GM19240 (cell line): ENCODE results near the gene LTN1.
"Not testable (repeated sequence)": the region's sequence is repeated elsewhere in the genome, so short reads cannot be mapped to it uniquely, and the experiment has no call there.

ENCODE experiments used
- DNase-seq: peaks from one replicate; pipeline ENCODE4 v3.0.0; 2011; ENCODE audit warnings: low spot score; ENCODE audit not compliant: insufficient read length

The LTN1 gene

DNA sequence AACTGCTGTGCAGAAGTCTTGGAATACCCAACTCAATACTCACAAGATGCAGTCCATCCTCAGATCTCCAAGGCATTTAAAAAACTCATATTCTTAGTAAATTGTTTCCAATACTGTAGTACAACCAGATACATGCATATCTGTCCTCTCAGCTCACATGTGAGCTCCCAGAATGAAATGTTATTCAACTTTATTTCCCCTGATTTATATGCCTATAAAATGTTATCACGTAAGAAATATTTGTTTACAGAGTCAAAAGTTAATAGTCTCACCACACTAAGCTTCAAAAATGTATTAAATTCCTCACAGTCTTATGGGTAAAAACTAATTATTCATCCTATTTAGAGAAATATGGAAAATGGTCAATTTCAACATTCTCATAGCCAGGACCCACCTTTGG, 56.6 kb downstream of the LTN1 start:
- no peak for DNase-seq

- no peak for DNase-seq
Measured at GRCh38 chr21:28932717-28933116, 60.0 kb downstream of the LTN1 start.

- DNase-seq: not testable (repeated sequence)
Measured at GRCh38 chr21:28931708-28932372, 60.8 kb downstream of the LTN1 start.

GRCh38 chr21:28928578-28929420, 63.9 kb downstream of the LTN1 start:
- DNase-seq: no peak

DNA sequence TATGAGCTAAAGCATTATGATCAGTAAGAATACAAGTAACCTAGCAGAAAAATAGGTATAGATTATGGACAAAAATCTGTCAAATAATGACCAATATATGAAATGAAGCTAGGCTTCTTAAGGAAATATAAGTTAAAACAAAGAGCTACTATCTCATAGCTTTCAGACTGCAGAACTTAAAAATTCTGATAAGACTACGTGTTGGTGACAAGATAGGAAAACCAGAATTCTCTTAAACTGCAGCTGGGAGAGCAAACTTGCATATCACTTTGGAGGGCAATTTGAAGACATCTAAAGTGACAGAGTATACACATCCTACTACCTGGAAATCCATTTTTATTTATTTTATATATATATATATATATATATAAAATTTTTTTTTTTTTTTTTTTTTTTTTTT, 65.5 kb downstream of the LTN1 start:
- DNase-seq: no peak

DNA sequence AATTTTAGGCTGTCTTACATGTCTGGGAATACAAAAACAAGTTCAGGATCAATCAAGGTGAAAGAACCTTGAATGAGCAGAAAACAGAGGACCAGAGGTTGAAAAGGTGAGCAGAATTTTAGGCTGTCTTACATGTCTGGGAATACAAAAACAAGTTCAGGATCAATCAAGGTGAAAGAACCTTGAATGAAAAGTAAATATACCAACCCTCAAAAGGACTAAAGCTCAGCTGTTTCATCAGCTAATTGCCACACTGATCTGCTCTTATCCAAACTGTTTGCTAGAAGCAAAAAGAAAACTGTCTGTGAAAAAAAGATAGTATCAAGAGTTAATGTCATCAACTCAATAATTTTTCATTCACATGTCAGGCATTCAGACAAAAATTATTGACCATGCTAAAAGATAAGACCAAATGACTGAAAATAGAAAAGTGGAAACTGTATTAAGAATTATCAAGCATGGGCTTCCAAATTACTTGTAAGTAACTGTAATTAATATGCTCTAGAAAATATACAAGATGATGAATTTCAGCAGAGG, 69.2 kb downstream of the LTN1 start:
- no peak for DNase-seq

- no peak for DNase-seq
Measured at GRCh38 chr21:28922368-28922767, 70.3 kb downstream of the LTN1 start.

DNA sequence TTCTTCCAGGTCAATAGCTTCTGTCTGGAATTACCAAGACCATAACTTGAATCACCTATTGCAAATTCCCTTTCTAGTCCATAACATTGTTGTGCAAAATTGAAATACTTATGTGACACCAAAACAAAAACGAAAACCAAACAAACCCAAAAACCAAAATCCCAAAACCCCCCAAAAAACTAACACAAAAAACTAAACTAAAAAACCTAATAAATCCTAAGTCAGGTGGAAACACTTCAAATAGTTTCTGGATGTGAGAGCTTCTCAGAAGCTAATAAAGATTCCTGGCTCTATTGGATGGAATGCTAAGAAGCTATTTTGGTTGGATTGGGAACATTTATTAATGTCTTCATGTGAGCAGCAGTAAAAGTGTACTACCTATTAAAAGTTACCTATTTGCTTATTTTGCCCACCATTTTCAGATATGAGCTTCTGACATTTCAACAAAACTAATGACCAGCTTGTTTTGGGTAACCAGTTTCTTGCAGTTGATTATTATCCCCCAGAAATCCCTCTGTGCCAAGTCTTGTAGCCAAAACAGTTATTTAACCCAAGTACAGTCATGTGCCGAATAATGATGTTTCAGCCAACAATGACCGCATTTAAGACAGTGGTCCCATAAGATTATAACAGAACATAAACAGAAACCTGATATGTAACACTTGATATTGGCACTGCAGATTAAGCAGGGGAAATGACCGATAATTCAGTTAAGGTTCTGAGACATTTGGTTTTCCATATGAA, 76.4 kb downstream of the LTN1 start:
- DNase-seq: no peak

- no peak for DNase-seq
Measured at GRCh38 chr21:28913071-28913470, 79.6 kb downstream of the LTN1 start.

DNA sequence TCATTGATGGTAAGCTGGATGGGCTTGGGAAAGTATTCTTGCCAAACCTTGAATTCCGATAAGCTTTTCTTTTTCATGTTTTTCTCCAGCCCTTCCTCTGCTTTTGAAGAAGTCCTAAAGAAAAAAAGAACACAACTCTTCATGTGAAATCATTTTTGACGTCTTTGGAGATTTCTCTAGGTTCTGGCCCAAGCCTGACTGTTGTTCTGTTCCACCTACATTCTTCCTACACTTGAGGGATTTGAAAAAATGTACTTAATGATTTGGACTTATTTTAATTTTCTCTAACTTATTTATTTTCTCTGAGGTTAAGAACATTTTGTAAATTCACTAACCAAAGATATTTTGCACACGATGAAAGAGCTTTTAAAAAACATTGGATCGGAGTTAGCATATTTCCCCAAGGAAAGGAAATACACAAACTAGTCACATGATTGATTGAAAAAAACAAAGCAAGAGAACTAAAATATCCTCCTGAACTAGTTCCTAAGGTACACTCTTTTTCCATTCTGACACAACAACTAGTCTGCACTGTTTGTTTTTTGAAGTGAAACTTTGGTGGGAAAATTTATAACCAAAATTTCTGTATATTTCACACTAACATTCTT, 82.3 kb downstream of the LTN1 start:
- DNase-seq: no peak

GRCh38 chr21:28908351-28908750, 84.3 kb downstream of the LTN1 start:
- DNase-seq: no peak

DNA sequence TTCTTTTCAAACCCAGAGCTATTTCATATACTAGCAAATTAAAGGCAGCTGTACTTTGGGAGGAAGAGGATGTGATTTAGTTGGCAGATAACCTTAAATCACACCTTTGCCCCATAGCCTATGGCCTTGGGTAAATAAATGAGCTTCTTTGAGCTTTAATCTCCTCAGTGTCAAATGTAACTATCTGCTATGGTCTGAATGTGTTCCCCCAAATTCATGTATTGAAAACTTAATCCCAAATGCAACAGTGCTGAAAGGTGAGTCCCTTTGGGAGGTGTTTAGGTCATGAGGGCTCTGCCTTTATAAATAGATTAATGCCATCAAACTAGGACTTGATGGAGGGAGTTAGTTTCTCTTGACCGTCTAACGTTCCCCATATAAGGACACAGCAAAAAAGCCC, 85.8 kb downstream of the LTN1 start:
- no peak for DNase-seq

DNA sequence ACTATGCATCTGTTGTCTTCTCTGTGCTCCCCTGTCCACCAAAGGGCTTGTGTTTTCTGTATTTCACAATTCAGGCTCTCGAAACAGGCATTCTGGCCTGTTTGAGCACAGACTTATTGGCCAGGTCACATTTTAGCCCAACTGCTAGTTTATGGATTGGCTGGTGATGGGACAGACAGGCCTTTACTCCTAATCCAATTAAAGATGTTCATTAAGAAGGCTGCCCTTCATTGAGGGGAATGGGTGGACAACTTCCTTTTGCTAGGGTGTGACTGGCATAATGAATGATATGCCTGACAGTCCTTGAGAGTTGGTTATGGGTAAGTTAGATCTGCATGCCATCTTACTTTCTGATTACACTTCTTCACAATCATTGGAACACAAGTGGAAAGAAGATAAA, 86.4 kb downstream of the LTN1 start:
- no peak for DNase-seq

DNA sequence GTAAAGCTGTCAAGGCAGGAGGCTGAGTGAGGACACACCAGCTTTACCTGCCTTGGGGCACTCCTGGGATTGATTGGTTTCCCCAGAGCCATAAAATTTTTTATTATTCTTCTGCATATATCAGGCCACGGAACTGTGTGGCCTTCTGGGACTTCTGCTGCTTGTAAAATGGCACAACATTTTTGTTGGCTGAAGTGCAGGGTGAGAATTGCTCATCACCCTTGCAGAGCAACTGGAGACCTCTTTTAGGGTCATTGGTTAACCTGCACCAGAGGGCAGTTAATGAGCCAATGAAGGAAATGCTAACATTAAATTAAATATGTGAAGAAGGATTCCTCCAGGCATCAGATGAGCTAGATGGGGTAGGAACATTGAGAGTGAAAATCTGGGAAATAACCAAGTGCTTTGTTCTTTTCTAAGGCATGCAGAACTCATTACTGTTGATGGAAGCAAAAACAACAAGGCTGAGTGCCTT, 87.7 kb downstream of the LTN1 start:
- DNase-seq: no peak

DNA sequence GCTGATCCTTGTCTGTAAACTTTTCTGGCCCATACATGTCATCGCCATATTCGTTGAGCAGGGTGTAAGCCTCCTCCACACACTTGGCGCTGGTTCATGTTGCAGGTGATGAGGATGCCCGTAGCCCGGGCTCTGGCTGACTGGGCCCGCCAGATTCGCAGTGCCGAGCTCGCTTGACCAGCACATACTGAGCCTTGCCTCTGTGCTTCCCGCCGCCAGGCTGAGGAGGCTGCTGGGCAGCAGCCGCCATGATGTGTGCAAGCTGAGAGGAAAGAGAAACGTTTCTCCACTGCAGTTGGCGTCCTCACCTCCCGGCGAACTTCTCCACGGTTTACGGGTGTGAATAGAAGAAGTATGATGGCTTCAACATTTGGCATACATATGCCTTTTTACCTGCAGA, 89.2 kb downstream of the LTN1 start:
- DNase-seq: no peak

DNA sequence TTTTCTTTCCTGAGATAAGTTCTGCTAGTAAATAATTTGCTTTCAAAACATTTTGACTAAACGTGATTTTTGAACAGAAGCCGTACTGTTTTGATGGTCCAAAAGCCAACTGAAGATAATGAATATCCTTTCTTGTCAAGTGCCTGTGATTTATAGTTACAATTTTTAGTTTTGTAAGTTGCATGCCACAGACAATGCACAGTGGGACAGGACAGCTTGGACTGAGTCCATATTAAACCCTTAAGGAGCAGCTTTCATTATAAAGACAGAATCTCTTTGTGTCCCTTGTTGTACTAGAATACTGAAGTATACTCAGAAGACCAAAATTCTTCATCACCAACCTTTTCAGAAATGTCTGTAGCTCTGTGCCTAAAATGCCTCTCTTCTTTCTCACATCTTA, 92.2 kb downstream of the LTN1 start:
- no peak for DNase-seq

- DNase-seq: no peak
Measured at GRCh38 chr21:28899744-28900143, 92.9 kb downstream of the LTN1 start.

GRCh38 chr21:28899220-28899619, 93.5 kb downstream of the LTN1 start:
- no peak for DNase-seq

DNA sequence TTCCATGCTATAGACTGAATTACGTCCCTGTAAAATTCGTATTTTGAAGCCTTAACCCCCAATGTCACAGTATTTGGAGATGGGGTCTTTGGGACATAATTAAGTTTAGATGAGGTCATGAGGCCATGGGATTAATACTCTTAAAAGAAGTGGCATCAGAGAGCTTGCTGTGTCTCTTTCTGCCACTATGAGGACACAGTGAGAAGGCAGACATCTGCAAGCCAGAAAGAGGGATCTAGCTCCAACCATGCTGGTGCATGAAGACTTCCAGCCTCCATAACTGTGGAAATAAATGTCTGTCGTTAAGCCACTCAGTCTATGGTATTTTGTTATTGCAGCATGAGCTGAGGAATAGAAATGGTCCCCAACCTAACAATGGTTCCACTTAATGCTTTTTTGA, 99.0 kb downstream of the LTN1 start:
- DNase-seq: no peak

DNA sequence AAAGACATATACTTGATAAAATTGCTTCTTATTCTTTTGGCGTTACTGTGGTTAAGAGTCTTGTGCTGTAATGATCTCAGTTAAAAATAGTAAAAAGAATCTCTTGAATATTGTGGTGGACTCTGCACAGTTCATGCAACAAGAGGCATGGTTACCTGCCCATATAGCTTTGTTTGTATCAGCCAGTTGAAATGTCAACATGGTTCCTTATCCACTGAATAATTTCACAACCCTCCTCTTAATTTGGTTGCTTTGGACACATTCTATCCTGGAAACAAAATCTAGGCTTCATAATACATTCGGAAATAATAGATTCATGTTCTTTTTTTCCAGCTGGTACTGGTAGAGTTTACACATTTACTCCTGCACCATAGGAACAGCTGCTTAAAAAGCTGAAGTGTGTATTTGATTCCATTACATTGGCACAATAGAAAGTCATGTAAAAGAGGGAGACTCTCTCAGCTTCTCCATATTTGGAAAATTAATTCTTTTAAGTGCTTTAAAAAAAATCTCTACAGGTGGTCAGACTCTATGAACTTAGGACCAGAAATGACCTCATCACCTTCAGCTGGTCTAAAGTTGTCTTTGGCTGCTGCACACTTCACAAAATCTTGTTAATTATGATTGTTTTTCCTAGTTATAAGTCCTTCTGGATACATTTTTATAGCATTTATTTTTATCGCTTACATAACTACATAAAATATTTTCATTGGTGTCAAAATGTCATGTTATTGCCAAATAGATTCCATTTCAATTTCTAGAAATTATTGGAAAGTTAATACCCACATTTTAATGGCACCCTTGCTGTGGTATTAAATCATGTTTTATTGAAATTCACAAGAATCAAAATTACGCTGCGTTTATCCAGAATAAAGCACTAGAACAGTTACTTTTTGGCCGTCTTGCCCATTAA, 100.2 kb downstream of the LTN1 start:
- no peak for DNase-seq

DNA sequence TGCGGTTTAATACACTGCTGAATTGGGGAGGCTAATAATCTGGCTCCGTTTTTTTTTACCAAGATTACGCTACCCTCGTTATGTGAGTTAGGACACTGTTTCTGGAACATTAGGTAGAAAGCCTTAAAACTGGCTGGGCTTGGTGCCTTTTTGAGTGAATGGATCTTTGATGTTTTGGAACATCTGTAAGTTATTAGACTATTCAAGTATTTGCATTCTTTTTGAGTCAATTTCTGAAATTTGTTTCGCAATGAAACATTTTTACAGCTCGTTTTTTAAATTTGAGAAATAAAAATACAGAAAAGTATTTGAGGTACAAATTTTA, 106.9 kb downstream of the LTN1 start:
- DNase-seq: no peak
